Fibroblast of lung (primary cell): ENCODE results near the gene DTWD1. TPM values are rescaled to one million over a fixed set of nuclear protein-coding genes. Genes with fewer than 3 reads are reported as not detected.
"Not testable (repeated sequence)": the region's sequence is repeated elsewhere in the genome, so short reads cannot be mapped to it uniquely, and the experiment has no call there.

Source experiments
- DNase-seq, 2 donors: peaks; one replicate each; pipeline versions ENCODE4 v3.0.0 to v3.0.0-alpha.2; 2010; ENCODE audit warnings: low read depth in 2 of 2
- H2AFZ ChIP-seq: 2 replicates; pipeline ENCODE4 v1.5.1; 2012; ENCODE audit warnings: low read length, control low read depth, inconsistent platforms
- H3K27ac ChIP-seq: 2 replicates; pipeline ENCODE4 v1.5.1; 2011; ENCODE audit warnings: low read length, control low read depth; ENCODE audit not compliant: insufficient read depth
- H3K27me3 ChIP-seq: 2 replicates; pipeline ENCODE4 v1.5.1; 2011; ENCODE audit warnings: mild to moderate bottlenecking, low read length; ENCODE audit not compliant: control insufficient read depth, insufficient read depth
- H3K36me3 ChIP-seq: 2 replicates; pipeline ENCODE4 v1.5.1; 2011; ENCODE audit warnings: low read length; ENCODE audit not compliant: control insufficient read depth, insufficient read depth
- H3K4me1 ChIP-seq: 2 replicates; pipeline ENCODE4 v1.5.1; 2011; ENCODE audit warnings: low read length; ENCODE audit not compliant: control insufficient read depth, insufficient read depth; ENCODE audit errors: extremely low read depth
- H3K4me2 ChIP-seq: 2 replicates; pipeline ENCODE4 v1.5.1; 2011; ENCODE audit warnings: low read length, control low read depth; ENCODE audit not compliant: insufficient read depth; ENCODE audit errors: extremely low read depth
- H3K4me3 ChIP-seq, 4 experiments: fragments of 200-600 bp in 1 of 4; sonication (generic) in 1 of 4; replicated peaks in 1 of 4; 2 replicates each; pipeline ENCODE4 v1.5.1; 2011 to 2016; ENCODE audit warnings: low read length in 4 of 4, low read depth in 3 of 4, mild to moderate bottlenecking in 3 of 4, control low read depth in 2 of 4, inconsistent platforms in 1 of 4, mixed read lengths in 1 of 4; ENCODE audit not compliant: insufficient read depth in 1 of 4; ENCODE audit errors: control extremely low read depth in 1 of 4
- H3K79me2 ChIP-seq: 2 replicates; pipeline ENCODE4 v1.5.1; 2012; ENCODE audit warnings: mild to moderate bottlenecking, low read length, inconsistent platforms; ENCODE audit not compliant: control insufficient read depth, insufficient read depth
- H3K9ac ChIP-seq: 2 replicates; pipeline ENCODE4 v1.5.1; 2011; ENCODE audit warnings: mild to moderate bottlenecking, low read length, control low read depth; ENCODE audit not compliant: insufficient read depth
- H3K9me3 ChIP-seq: 2 replicates; pipeline ENCODE4 v1.5.1; 2012; ENCODE audit warnings: low read depth, low read length; ENCODE audit not compliant: control insufficient read depth, insufficient read depth
- H4K20me1 ChIP-seq: 2 replicates; pipeline ENCODE4 v1.5.1; 2011; ENCODE audit warnings: low read length; ENCODE audit not compliant: control insufficient read depth, insufficient read depth; ENCODE audit errors: extremely low read depth
- CTCF ChIP-seq, 2 donors: IDR thresholded peaks in 1 of 2; conservative IDR thresholded peaks in 1 of 2; 1 replicate in 1 of 2; 2 replicates in 1 of 2; pipeline ENCODE4 v1.5.1; 2011 to 2012; ENCODE audit warnings: low read length in 2 of 2, control low read depth in 1 of 2, inconsistent platforms in 1 of 2, low read depth in 1 of 2, mild to moderate bottlenecking in 1 of 2
- EZH2 ChIP-seq: IDR thresholded peaks from 2 replicates; pipeline ENCODE4 v1.5.1; 2012; ENCODE audit warnings: low read length, control low read depth, mild to moderate bottlenecking; ENCODE audit errors: missing control alignments
- polyA minus RNA-seq: library from RNA; depleted of rRNA, polyadenylated mRNA; stranded (reverse); fragments of >200 nt; gene quantifications from 2 replicates; pipeline ENCODE4 v1.2.3, GENCODE V29; 2011; ENCODE audit warnings: low replicate concordance
- polyA plus RNA-seq, 2 donors: library from polyadenylated mRNA; depleted of rRNA in 1 of 2; stranded (reverse) in 1 of 2; unstranded in 1 of 2; fragments of >200 nt; gene quantifications; 2 replicates each; pipeline ENCODE4 v1.2.1, GENCODE V29; 2011 to 2012; ENCODE audit warnings: missing spikeins in 1 of 2
- total RNA-seq: library from RNA; depleted of rRNA; stranded (reverse); fragments of >200 nt; gene quantifications from 2 replicates; pipeline ENCODE4 v1.2.1, GENCODE V29; 2014

DTWD1 gene
- total RNA-seq: 68.8 and 156 TPM in 2 replicates
- 43.0 and 61.8 TPM in 2 replicates for polyA plus RNA-seq
- 39.1 and 46.1 TPM in 2 replicates for polyA plus RNA-seq (2012)
- 1.3 and 1.8 TPM in 2 replicates for polyA minus RNA-seq

- Histone ChIP-seq H4K20me1 (no peaks in the 10 kb centered on the region), H3K4me1 (peaks cover 4% of the 10 kb centered on the region), H3K27ac (peak within 1 kb of the TSS; percentile 95), H3K36me3 (no peaks in the 10 kb centered on the region), H3K9ac (peak within 1 kb of the TSS; percentile 93), H3K4me3 (peak within 1 kb of the TSS; percentile 77 to 92 (median 82)), H3K9me3 (peaks cover 4% of the 10 kb centered on the region), H3K79me2 (peaks cover 42% of the 10 kb centered on the region), H3K27me3 (no peaks in the 10 kb centered on the region), H3K4me2 (peak within 1 kb of the TSS; percentile 95), H2AFZ (peak within 1 kb of the TSS; percentile 43)
- TF ChIP-seq EZH2 (no peak), CTCF (conservative IDR thresholded peaks at IDR 0.05 in 1 of 2, IDR thresholded peaks at IDR 0.05 in 1 of 2; ENCODE audit: low read depth in 1 of 2, low read length in 2 of 2) (no peak)
- DNase-seq: peak; percentile 99
These were observed at the start of gene DTWD1, which contains the start of gene FAM227B for GRCh38 chr15:49620658-49621368. DTWD1 (plus strand) TSS chr15:49621048; CDS start chr15:49625168, 4,120 bp downstream. FAM227B (minus strand) TSS chr15:49620818; CDS start chr15:49615171, 5,647 bp downstream.

DNA sequence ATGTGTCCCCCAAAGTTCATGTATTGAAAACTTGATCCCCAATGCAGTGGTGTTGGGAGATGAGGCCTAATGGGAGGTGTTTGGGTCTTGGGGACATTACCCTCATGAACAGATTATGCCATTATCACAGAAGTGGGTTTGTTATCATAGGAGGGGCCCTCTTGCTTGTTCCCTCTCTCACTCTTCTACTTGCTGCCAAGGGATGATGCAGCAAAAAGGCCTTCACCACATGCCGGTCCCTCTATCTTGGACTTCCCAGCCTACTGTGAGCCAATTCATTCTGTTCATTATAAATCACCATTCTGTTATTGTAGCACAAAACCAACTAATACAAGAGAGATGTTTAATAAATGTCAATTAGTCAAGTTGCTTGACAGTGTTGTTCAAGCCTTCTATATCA is 47.4 kb upstream of the DTWD1 start:
- no peak for TF ChIP-seq CTCF (conservative IDR thresholded peaks at IDR 0.05 in 1 of 2, IDR thresholded peaks at IDR 0.05 in 1 of 2; ENCODE audit: low read depth in 1 of 2, low read length in 2 of 2)
- no peak for TF ChIP-seq EZH2

DNA sequence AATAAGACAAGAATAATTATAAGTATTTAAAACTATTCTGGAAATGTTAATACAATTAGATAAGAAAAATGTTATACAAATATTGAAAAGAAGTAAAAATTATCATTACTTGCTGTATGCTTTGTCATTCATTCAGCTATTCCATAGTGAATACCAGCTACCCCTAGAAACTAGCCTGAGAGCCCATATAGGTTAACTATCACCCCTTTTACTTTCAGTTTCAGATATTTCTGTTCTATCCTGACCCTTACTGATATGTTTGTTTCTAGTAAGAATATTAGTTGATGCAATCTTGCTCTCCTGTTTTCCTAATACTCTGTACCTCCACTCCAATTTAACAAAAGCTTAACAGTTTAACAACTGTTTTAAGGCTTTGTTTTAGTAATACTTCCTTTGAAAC is 31.8 kb upstream of the DTWD1 start:
- Histone ChIP-seq H3K27ac (no peak overlapping the region), H3K9me3 (no peaks in the 10 kb centered on the region), H3K79me2 (no peaks in the 10 kb centered on the region), H3K27me3 (no peaks in the 10 kb centered on the region), H3K4me2 (peak overlapping the region; percentile 32), H3K36me3 (no peaks in the 10 kb centered on the region), H3K9ac (no peak overlapping the region), H4K20me1 (no peaks in the 10 kb centered on the region), H2AFZ (peak overlapping the region; percentile 1), H3K4me1 (no peaks in the 10 kb centered on the region), H3K4me3 (no peak overlapping the region)
- peak in 1 of 2 donors; percentile 15 for DNase-seq
- TF ChIP-seq EZH2: no peak
- no peak for TF ChIP-seq CTCF (conservative IDR thresholded peaks at IDR 0.05 in 1 of 2, IDR thresholded peaks at IDR 0.05 in 1 of 2; ENCODE audit: low read depth in 1 of 2, low read length in 2 of 2)

More for the DNA sequence above, 47.4 kb upstream of the DTWD1 start:
- Histone ChIP-seq H4K20me1 (no peaks in the 10 kb centered on the region), H3K9ac (no peak overlapping the region), H3K36me3 (no peaks in the 10 kb centered on the region), H3K27ac (no peak overlapping the region), H3K79me2 (no peaks in the 10 kb centered on the region), H3K4me2 (no peak overlapping the region), H3K9me3 (no peaks in the 10 kb centered on the region), H3K4me3 (no peak overlapping the region), H3K4me1 (no peaks in the 10 kb centered on the region), H2AFZ (no peak overlapping the region), H3K27me3 (no peaks in the 10 kb centered on the region)
- no peak for DNase-seq

DNA sequence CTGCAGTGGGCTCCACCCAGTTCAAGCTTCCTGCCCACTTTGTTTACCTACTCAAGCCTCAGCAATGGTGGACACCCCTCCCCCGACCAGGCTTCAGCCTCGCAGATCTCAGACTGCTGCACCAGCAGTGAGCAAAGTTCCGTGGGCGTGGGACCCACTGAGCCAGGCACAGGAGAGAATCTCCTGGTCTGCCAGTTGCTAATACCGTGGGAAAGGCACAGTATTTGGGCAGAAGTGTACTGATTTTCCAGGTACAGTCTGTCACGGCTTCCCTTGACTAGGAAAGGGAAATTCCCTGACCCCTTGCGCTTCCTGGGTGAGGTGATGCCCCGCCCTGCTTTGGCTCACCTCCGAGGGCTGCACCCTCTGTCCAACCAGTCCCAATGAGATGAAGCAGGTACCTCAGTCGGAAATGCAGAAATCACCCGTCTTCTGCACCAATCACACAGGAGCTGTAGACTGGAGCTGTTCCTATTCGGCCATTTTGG is 28.0 kb upstream of the DTWD1 start:
- not testable (repeated sequence) for H3K36me3 ChIP-seq, DNase-seq, H3K27me3 ChIP-seq, H3K27ac ChIP-seq, H3K79me2 ChIP-seq, H3K9ac ChIP-seq, H4K20me1 ChIP-seq, H3K9me3 ChIP-seq, H3K4me3 ChIP-seq, H2AFZ ChIP-seq, H3K4me1 ChIP-seq, H3K4me2 ChIP-seq
